ENCODE data around the gene HSF4.

GRCh38 chr16:67206838-67207248 lies 42.3 kb downstream of the HSF4 start:
- no peak for TF ChIP-seq CTCF (IDR thresholded peaks at IDR 0.05)
- TF ChIP-seq POLR2AphosphoS5 (IDR thresholded peaks at IDR 0.05), result no peak
- TF ChIP-seq EP300 (IDR thresholded peaks at IDR 0.05; ENCODE audit: low read depth), result no peak
- no peak for TF ChIP-seq POLR2A (IDR thresholded peaks at IDR 0.05)

All from transverse colon (tissue), 4 donors.